ENCODE data around the gene PLOD2.
"Not testable (repeated sequence)": the region's sequence is repeated elsewhere in the genome, so short reads cannot be mapped to it uniquely, and the experiment has no call there.

DNA sequence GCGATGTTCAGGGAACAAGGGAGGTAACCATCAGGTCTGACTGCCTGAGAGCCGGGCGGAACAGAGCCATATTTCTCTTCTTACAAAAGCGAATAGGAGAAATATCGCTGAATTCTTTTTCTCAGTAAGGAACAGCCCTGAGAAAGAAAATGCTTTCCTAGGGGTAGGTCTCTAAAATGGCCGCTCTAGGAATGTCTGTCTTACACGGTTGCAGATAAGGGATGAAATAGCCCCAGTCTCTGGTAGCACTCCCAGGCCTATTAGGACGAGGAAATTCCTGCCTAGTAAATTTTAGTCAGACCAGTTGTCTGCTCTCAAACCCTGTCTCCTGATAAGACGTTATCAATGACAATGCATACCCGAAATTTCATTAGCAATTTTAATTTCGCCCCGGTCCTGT is 47.2 kb downstream of the PLOD2 start:
- TF ChIP-seq, protein P1, sequence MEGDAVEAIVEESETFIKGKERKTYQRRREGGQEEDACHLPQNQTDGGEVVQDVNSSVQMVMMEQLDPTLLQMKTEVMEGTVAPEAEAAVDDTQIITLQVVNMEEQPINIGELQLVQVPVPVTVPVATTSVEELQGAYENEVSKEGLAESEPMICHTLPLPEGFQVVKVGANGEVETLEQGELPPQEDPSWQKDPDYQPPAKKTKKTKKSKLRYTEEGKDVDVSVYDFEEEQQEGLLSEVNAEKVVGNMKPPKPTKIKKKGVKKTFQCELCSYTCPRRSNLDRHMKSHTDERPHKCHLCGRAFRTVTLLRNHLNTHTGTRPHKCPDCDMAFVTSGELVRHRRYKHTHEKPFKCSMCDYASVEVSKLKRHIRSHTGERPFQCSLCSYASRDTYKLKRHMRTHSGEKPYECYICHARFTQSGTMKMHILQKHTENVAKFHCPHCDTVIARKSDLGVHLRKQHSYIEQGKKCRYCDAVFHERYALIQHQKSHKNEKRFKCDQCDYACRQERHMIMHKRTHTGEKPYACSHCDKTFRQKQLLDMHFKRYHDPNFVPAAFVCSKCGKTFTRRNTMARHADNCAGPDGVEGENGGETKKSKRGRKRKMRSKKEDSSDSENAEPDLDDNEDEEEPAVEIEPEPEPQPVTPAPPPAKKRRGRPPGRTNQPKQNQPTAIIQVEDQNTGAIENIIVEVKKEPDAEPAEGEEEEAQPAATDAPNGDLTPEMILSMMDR (IDR thresholded peaks at IDR 0.05): not testable (repeated sequence)
- not testable (repeated sequence) for TF ChIP-seq POLR2A (IDR thresholded peaks at IDR 0.05)
